Measurements from ENCODE around the gene ANKFY1.

- TF ChIP-seq, protein P1, sequence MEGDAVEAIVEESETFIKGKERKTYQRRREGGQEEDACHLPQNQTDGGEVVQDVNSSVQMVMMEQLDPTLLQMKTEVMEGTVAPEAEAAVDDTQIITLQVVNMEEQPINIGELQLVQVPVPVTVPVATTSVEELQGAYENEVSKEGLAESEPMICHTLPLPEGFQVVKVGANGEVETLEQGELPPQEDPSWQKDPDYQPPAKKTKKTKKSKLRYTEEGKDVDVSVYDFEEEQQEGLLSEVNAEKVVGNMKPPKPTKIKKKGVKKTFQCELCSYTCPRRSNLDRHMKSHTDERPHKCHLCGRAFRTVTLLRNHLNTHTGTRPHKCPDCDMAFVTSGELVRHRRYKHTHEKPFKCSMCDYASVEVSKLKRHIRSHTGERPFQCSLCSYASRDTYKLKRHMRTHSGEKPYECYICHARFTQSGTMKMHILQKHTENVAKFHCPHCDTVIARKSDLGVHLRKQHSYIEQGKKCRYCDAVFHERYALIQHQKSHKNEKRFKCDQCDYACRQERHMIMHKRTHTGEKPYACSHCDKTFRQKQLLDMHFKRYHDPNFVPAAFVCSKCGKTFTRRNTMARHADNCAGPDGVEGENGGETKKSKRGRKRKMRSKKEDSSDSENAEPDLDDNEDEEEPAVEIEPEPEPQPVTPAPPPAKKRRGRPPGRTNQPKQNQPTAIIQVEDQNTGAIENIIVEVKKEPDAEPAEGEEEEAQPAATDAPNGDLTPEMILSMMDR (IDR thresholded peaks at IDR 0.05) = no peak
- TF ChIP-seq POLR2A (IDR thresholded peaks at IDR 0.05) = no peak
Observed at GRCh38 chr17:4154201-4154600, 109.6 kb downstream of the ANKFY1 start.
